Activated CD8-positive, alpha-beta memory T cell treated with anti-CD3 and anti-CD28 coated beads for 36 hours (primary cell): Measurements from ENCODE around the gene SACS. TPM values are rescaled to one million over a fixed set of nuclear protein-coding genes. Genes with fewer than 3 reads are reported as not detected.

Source experiments
- CTCF ChIA-PET: fragments of 350-600 bp; sonication (Branson Sonifier 250); formaldehyde crosslinking; loops from one replicate; lab custom pipeline; 2021; ENCODE audit warnings: antibody characterized with exemption; lab: Charles Lee
- POLR2A ChIA-PET: fragments of 350-600 bp; sonication (Branson Sonifier 250); formaldehyde crosslinking; loops from one replicate; lab custom pipeline; 2021; ENCODE audit warnings: antibody characterized with exemption; lab: Charles Lee
- total RNA-seq, 2 experiments: library from RNA; stranded (reverse); gene quantifications; one replicate each; pipeline ENCODE4 v1.2.3, GENCODE V29; 2021

Gene SACS
- total RNA-seq, 2 experiments from 2014 or later = 51.3 to 54.0 TPM

DNA sequence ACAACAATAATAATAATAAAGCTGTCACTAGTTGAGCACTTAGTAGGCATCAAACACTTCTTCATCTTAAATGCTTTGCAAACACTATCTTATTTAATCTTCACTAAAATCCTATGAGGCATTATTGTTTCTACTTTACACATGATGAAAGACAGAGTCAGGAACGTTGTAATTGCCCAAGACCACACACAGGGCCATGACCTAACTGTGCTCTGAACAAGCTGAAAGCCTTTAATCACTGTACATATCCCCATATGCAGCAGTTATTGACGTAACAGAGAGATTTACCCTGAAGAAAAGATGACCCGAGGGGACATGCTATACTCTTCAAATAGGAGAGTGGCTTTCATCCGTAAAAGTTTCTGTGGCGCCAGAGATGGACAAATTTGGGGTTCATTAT lies 53.0 kb downstream of the SACS start:
- POLR2A ChIA-PET = no interaction called here
- CTCF ChIA-PET = no interaction called here

DNA sequence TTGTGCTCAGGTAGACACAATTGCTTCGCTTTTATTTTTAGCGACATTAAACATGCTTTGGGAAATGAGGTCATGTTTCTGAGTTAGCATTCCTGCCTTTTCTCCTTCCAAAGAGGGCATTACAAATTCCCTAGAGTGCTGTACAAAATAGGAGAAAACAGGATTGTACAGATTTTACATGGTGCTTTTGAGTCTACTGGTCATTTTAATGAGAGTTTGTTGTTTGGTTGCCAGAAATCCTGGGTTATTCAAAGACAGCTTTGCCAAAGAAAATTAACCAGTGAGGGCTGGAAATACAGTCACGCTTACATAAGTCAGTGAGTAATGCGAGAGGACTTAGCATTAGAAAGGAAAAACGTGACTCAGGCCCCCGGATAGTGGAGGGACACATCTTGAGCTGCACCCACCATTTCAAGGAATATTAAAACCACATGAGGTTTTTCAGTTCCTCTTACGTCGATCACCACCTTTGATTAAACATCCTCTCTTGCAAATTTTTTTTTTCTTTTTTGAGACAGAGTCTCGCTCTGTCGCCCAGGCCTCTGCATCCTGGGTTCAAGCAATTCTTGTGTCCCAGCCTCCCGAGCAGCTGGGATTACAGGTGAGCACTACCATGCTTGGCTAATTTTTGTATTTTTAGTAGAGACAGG lies 55.4 kb downstream of the SACS start:
- CTCF ChIA-PET = no interaction called here
- POLR2A ChIA-PET = interaction anchor here (0.6 kb wide), 1 partner anchor 296 kb away, joined by 3 read pairs; no protein-coding TSS in a partner anchor

DNA sequence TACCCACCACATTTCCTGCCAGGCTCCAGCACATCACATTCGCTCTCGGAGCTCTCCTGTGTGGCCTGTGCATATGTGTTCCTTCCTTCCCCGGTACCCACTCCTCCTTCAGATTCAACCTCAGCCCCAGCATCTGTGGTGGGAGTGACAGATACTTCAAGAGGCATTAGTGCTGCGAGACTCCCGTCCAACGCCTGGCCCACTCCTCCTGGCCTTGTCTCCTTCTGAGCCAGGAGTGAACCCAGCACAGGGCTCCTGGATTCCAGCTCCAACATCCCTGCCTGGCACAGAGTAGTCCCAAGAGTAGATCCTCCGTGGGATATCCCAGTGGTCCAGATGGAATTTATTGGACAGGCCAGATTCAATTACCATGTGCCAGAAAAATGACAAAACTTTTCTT lies 55.9 kb downstream of the SACS start:
- ChIA-PET POLR2A (interaction anchor here (0.6 kb wide), 1 partner anchor 297 kb away, joined by 3 read pairs; no protein-coding TSS in a partner anchor), CTCF (no interaction called here)

DNA sequence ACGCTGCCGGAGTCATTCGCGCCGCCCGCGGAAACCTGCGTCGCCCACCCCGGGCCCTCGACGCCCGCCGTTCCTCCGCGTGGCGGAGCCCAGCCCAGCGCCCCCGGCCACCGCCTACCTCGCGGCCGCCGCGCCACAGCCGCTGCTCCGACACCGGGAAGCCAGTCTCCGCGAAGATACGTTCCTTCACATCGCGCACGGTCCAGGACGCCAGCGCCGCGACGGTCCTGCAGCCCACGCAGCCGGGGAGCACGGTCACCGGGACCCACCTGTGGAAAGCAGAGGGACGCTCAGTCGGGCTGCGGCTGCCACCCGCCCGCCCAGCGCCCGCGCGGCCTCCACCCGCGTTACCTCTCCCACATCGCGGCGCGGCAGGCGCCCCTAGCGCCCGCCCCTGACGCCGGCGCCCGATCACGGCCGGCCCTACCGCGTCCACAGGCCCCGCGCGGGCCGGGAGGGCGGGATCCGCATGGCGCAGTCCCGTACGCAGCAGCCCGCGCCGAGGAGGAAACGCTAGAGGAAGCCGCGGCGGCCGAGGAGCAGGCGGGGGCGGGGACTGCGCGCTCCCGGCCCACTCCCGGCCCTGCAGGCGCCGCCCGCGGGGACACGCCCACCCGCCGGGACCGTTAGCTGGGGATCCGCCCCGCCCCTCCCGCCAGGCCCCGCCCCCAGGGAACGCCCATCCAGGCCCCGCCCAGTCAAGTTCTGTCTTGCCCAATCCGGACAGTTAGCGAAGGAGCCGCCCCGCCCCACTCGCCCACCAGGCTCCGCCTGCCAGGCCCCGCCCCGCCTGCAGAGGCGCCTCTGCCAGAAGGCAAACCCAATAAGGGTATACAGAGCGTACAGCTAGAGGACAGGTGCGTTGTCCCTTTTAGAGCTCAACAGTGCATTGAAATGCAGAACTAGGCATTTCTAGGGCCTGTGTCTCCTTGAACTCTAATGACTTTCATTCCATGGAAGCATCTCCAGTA lies 58.2 kb downstream of the SACS start:
- CTCF ChIA-PET = interaction anchor here (0.6 kb wide), 1 partner anchor 352 kb away, joined by 3 read pairs; no protein-coding TSS in a partner anchor
- POLR2A ChIA-PET = interaction anchor here (0.6 to 0.8 kb wide), 2 partner anchors 9 to 543 kb away, joined by 3 to 4 read pairs; no protein-coding TSS in a partner anchor

DNA sequence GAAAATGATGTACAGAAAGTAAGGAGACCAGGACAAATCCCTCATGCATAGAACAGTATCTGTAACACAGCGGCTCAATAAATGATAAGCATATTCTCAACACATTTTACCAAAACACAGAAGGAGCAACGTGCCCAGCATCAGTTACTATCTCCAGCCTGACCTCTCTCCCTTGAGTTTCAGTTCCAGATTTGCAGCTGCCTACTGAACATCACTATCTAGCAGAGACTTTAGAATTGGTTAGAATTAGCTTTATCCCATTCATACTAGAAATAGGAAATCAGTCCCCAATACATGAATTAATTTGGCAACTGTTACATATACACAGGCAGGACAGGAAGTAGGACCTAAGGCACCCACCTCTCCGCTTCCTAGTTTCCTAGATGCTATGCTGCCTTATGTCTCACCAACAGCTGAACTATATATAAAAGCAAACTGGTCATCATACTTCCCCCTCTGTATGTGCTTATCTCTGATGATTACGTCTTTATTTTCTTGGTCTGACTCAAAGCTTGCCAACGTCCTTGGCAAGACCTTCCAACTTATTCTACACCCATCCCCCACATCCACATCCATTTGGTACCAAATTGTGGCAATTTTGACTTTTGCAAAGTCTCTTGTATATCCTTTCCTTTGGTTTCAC lies 61.1 kb downstream of the SACS start:
- CTCF ChIA-PET = no interaction called here

DNA sequence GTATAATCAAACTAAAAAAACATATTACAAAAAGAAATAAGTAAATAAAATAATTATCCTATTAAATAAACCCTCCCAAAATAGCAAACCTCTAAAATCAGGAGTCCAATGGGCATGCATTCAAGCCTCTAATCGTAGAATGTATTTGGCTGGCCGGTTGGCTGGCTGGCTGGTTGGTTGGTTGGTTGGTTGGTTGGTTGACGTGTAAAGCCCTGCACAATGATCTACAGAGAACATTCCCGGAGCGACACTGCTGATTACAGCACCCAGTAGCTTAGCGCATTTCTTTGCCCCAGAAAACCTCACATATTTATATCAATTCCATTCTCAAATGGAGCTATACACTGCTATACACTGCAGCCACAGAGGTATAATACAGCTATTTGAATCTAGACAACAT lies 65.6 kb downstream of the SACS start:
- POLR2A ChIA-PET = no interaction called here

More for the DNA sequence above, 61.1 kb downstream of the SACS start:
- POLR2A ChIA-PET = interaction anchor here (1.4 kb wide), 1 partner anchor 11 kb away, joined by 5 read pairs; no protein-coding TSS in a partner anchor

DNA sequence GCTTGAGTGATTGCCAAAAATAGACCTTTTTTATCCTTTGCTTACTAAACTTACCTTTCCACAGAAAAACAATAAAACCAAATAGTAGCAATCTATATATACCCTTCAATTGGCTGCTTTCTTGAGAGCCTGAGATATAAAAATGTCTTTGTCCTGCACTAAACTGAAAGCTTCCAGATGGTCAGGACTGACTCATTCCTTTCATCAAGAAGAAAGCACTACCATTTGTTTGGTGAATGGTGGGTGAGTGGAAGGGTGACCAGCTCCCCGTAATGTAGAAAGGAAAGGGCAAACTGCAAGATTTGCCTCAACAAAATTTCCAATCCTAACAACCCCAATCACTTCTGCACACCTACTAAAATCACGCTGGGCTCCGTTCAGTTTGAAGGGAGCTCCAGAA lies 67.8 kb downstream of the SACS start:
- CTCF ChIA-PET = no interaction called here

More for the DNA sequence above, 65.6 kb downstream of the SACS start:
- CTCF ChIA-PET = no interaction called here

DNA sequence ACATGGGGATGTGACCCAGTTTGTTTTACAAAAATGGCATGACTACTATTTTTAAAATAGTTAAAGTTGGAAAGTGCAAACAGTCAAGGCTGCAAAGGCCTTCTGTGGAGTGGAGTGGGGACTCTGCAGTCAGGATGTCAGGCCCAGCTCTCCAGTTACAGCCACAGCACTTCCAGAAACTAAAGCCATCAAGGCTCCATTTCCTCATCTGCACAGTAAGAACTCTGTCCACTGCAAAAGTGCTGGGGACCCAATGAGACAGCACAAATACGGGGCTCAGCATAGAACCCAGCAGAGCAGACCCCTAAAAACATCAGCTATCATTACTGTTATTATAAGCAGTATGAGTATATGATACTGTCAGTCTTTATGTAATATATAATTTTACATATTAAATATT lies 73.6 kb downstream of the SACS start:
- ChIA-PET CTCF (no interaction called here), POLR2A (no interaction called here)

More for the DNA sequence above, 67.8 kb downstream of the SACS start:
- POLR2A ChIA-PET = no interaction called here

DNA sequence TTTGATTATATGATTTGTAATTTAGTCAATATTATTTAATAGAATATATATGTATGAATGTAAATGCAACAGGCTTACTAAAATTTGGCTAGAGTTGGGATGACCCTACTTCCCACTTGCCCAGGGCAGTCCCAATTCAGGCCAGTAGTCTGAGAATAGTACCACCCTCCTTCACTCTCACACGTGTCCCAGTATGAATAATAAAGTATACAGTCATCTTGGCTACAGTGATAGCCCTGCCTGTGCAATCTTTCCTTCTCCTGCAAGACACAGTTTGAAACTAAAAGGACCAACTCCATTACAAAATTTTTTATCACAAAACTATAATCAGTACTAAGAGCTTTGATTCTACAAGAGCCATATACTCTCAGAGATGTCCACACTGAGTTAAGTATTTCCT lies 76.2 kb downstream of the SACS start:
- ChIA-PET POLR2A (no interaction called here), CTCF (no interaction called here)

DNA sequence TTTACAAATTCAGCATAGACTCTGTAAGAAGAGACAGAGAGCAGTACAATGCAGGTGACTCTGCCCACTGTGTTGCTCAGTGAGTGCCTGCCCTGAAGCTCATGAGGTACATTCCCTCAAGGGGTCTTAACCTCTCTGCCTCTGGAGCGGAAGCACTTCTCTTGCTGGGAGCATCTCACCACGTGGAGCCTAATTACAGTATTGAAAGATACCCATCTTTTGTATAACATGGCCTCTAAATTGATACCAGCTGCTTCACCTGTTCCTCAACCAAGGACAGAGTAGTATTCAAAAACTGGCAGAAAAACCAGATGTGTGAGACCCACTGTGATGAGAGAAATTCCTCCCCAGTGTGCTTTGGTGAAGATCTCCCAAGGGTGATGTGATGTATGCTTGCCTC lies 77.1 kb downstream of the SACS start:
- POLR2A ChIA-PET = no interaction called here
- CTCF ChIA-PET = no interaction called here

DNA sequence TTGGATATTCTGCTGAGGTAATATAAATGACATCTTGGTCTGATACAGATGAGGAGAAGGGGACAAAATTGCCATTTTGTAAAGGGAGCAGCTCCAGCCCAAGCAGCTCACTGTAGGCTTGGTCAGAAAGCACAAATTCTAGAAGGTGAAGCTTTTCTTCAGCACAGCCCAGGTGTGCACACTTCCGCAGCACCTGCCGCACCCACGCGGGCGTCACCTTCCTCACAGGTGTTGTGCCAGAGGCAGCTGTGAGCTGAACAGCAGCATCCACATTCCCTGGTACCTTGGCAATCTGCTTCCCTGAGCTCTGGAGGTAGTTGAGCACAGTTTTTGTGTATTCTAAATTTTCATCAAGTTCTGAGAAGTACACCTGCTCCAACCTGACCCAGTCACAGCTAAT lies 79.0 kb downstream of the SACS start:
- POLR2A ChIA-PET = no interaction called here
- CTCF ChIA-PET = no interaction called here

DNA sequence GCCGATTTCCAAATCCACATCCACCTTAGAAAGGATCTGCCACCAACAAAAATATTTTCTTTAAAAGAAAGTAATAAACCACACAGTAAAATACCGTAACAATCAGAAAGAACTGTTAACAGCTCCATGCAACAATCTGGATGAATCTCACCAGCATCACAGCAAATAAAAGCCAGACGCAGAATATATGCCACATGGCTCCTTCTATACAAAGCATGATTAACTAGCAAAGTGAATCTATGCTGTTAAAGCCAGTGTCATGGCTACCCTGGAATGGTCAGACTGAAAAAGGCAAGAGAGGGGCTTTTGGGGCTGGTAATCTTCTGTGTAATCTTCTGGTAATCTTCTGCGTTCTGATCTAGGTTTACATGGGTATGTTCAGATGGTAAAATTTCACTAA lies 81.3 kb downstream of the SACS start:
- CTCF ChIA-PET = interaction anchor here (1.3 kb wide), 1 partner anchor 23 kb away, joined by 4 read pairs; no protein-coding TSS in a partner anchor
- POLR2A ChIA-PET = no interaction called here

DNA sequence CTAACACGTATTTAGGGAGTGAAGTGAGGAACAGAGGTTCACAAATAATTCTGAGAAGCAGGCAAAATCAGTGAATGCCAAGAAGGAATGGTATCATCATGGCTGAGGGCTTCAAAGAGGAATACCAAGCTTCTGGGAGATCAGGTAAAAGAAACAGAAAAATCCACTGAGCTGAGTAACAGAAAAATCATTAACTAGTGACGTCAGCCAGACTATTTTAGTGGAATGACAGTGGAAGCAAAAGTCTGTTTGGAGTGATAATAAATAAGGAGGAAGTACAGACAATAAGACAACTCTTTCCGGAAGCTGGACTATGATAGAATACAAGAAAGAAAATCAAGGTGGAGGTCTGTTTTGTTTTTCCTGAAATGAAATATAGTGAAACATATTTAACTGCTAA lies 83.5 kb downstream of the SACS start:
- ChIA-PET POLR2A (no interaction called here), CTCF (no interaction called here)

DNA sequence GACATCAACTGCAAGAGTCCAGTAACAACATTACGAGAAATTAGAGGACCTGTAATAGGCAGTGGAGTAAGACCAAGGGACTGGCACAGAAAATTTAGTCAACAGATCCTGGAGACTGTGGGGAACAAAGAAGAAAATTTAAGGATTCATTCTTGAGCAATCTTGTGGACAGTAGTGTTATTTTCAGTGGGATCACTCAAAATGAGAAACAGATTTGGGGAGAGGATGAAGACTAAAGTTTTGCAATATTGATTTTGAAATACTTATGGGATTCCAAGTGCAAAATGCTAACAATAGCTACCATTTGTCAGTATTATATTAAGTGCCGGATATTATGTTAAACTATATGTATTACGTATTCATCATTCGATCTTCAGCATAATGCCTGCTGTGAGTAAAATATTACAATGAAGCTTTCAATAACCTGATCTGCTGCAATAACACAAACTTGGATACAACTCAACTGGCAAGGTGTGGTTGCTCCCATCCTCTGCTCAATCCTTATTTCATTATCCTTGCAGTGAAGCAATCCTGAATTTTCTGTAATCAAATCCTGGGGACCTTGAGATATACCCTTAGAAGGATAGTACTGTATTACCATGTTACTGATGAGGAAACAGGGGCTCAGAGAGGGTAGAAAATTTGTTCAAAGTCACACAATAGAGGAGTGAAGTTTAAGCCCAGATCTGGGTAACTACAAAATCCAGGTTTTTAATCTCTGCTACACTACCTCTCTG lies 84.2 kb downstream of the SACS start:
- ChIA-PET POLR2A (no interaction called here), CTCF (no interaction called here)

DNA sequence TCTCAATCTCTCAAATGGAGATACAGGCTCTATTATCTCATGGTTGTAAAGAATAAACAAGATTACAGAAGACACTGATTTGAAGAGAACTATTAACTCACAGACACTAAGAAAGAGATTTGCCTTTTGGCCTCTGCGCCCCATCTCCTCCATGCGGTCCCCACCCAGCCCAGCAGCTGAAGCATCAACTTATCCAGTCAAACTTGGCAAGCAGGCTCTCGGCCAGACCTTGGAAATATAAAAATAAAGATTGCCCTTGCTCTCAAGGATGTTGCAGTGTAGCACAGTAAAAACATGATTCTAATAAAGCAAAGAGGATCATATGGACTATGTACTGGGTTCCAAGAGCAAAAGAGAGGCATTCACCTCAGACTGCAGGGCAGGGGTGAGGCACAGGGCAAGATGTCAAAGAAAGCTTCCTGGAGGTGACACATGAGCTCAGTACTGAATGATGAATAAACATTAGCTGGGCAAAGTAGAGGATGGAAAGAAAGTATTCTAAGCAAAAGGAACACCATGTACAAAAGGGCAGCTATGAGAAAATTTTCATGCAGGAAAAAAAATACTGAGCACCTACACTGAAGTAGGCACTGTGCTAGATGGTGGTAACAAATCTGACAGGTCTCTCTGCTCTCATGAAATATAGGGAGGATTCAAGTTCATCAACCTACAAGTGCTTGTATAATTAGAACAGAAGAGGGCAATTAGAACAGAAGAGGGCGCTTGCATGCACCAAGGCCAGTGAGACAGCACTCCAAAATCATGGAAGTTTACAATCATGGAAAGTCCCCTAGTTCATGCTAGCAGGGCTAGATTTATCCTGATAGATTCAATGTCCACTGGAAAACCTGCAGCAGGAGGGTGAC lies 85.0 kb downstream of the SACS start:
- CTCF ChIA-PET = no interaction called here
- POLR2A ChIA-PET = no interaction called here

DNA sequence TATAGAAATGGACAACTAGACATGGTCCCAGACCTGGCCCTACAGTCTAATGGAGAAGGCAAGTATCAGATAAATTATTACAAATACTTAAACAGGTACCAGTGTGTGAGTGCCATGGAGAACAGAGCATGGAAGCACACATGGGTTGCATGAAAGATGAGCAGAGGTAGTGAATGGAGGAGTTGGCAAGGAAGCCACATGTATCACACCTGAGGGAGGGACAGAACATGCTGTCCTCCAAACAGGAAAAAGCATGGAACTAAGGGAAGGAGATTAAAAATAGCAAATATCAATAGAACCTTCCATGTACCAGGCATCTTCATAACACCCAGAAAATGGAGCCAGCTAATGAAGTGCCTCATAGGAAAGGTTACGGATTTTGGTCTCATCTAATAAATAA lies 85.9 kb downstream of the SACS start:
- CTCF ChIA-PET = no interaction called here

DNA sequence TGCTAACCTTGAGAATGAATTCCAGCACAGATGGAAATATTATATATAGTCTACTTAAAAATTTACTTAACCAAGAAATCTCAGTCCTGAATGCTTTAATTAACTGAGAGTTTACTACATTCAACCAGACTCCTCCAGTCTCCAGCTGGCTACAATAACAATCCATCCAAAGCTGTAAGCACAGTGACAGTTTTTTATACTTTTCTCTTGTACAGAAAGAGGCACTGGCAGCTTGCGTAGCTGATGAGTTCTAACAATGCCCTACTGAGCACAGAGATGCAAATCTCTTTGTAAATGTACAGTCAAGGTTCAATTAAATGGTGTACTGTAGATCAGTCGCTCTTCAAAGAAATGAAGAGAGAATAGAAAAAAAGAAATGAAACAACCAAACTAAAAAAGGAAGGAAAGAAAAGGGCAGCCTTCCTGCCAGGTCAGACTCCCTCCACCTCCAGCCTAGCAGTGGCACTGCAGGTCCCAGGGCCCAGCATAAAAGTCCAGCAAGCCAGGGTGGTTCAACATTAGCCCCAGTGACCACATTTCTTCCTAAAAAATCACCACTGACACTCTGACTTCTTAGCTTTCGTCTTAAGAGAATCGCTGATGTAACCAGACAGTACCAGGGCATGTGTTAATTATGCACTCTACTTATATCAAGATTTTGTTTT lies 88.4 kb downstream of the SACS start:
- POLR2A ChIA-PET = no interaction called here
- CTCF ChIA-PET = no interaction called here

More for the DNA sequence above, 85.9 kb downstream of the SACS start:
- POLR2A ChIA-PET = no interaction called here

DNA sequence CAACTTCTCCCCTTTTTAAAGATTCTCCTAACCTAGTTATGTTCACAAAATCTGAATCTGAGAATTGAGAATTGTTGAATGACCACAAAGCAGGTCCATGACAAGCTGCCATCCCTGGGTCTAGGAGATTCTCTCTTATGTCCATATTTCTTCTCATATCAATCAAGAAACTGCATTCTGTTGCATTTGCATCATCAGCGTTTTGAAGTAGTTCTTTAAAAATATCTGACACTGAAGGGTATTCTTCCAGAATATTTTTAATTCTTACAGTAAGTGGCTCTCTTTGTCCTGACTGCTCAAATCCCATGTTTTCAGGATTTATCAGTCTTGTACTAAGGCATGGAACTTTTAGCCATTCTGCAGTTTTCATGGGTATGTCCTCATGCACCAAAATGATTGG lies 94.3 kb downstream of the SACS start:
- ChIA-PET POLR2A (no interaction called here), CTCF (no interaction called here)
